Progenitor cell of endocrine pancreas (in vitro differentiated cells): ENCODE data around the gene MTG1. TPM values are rescaled to one million over a fixed set of nuclear protein-coding genes. Genes with fewer than 3 reads are reported as not detected.
"Not testable (repeated sequence)": the region's sequence is repeated elsewhere in the genome, so short reads cannot be mapped to it uniquely, and the experiment has no call there.

Source experiments
- DNase-seq: peaks from one replicate; pipeline ENCODE4 v3.0.0; 2021; ENCODE audit warnings: low spot score; ENCODE audit not compliant: unreplicated experiment
- H3K27ac Mint-ChIP-seq: 2 replicates; pipeline ENCODE4 v1.8.0; 2021; ENCODE audit warnings: mild to moderate bottlenecking, moderate library complexity, mixed read lengths
- H3K27me3 Mint-ChIP-seq: 2 replicates; pipeline ENCODE4 v1.8.0; 2021; ENCODE audit warnings: mixed read lengths
- H3K36me3 Mint-ChIP-seq: 2 replicates; pipeline ENCODE4 v1.8.0; 2022; ENCODE audit warnings: mixed read lengths; ENCODE audit not compliant: insufficient read depth
- H3K4me1 Mint-ChIP-seq: 2 replicates; pipeline ENCODE4 v1.8.0; 2021; ENCODE audit warnings: low read depth, mixed read lengths
- H3K4me3 Mint-ChIP-seq: 2 replicates; pipeline ENCODE4 v1.8.0; 2021; ENCODE audit warnings: low read depth, mild to moderate bottlenecking, moderate library complexity, mixed read lengths
- H3K9me3 Mint-ChIP-seq: 2 replicates; pipeline ENCODE4 v1.8.0; 2021; ENCODE audit warnings: low read depth, mixed read lengths
- total RNA-seq: library from RNA; stranded (reverse); gene quantifications from 2 replicates; pipeline ENCODE4 v1.2.1, GENCODE V29; 2021
- TF ChIP-seq, protein P1 (sequence below): fragments of 200-600 bp; sonication (generic); IDR thresholded peaks from one replicate; pipeline ENCODE4 v1.5.0; 2021; ENCODE audit warnings: antibody characterized with exemption, mild to moderate bottlenecking; ENCODE audit not compliant: unreplicated experiment

Gene MTG1
- total RNA-seq, 1 donor from 2014 or later, result 137 TPM

DNA sequence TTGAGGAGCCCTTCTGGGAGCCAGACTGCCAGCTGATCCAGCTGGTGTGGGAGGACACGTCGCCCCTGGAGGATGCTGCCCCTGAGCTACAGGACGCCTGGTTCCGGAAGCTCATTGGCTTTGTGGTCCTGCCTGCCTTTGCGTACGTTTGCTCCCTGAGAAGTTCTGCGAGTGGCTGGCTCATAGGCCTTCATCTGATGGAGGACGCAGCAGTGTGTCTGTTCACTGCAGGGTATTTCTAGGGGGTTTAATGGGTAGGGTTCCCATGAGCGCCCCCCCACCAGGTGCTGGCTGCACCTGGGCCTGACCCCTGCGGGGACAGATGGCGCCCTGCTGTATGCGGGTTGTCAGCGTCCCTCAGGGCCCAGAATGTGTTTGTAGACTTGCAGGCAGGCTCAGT is 9.9 kb upstream of the MTG1 start:
- Mint-ChIP-seq H3K9me3 (no peaks in the 10 kb centered on the region), H3K4me3 (no peak overlapping the region), H3K27me3 (no peaks in the 10 kb centered on the region), H3K36me3 (peaks cover 6% of the 10 kb centered on the region), H3K4me1 (no peaks in the 10 kb centered on the region), H3K27ac (no peak overlapping the region)
- TF ChIP-seq, protein P1, sequence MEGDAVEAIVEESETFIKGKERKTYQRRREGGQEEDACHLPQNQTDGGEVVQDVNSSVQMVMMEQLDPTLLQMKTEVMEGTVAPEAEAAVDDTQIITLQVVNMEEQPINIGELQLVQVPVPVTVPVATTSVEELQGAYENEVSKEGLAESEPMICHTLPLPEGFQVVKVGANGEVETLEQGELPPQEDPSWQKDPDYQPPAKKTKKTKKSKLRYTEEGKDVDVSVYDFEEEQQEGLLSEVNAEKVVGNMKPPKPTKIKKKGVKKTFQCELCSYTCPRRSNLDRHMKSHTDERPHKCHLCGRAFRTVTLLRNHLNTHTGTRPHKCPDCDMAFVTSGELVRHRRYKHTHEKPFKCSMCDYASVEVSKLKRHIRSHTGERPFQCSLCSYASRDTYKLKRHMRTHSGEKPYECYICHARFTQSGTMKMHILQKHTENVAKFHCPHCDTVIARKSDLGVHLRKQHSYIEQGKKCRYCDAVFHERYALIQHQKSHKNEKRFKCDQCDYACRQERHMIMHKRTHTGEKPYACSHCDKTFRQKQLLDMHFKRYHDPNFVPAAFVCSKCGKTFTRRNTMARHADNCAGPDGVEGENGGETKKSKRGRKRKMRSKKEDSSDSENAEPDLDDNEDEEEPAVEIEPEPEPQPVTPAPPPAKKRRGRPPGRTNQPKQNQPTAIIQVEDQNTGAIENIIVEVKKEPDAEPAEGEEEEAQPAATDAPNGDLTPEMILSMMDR, result no peak
- DNase-seq, result no peak

DNA sequence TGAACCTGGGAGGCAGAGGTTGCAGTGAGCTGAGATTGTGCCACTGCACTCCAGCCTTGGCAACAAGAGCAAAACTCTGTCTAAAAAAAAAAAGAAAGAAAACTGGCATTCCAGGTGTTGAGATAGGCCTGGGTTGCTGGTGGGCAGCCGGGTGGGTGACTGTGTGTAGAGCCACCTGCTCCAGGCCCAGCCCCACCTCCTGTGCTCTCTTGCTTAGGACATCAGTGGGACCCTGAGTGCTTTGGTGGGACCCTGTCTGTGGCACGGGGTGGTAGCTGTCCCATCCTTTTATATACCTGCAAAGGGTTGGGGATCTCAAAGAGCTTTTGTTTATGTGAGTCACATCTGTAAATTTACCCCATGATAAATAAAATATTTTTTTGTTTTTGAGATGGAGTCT is 8.7 kb upstream of the MTG1 start:
- Mint-ChIP-seq H3K36me3 (peaks cover 9% of the 10 kb centered on the region), H3K27me3 (no peaks in the 10 kb centered on the region), H3K27ac (no peak overlapping the region), H3K4me1 (no peaks in the 10 kb centered on the region), H3K4me3 (no peak overlapping the region), H3K9me3 (no peaks in the 10 kb centered on the region)
- no peak for DNase-seq
- TF ChIP-seq, protein P1, result no peak

DNA sequence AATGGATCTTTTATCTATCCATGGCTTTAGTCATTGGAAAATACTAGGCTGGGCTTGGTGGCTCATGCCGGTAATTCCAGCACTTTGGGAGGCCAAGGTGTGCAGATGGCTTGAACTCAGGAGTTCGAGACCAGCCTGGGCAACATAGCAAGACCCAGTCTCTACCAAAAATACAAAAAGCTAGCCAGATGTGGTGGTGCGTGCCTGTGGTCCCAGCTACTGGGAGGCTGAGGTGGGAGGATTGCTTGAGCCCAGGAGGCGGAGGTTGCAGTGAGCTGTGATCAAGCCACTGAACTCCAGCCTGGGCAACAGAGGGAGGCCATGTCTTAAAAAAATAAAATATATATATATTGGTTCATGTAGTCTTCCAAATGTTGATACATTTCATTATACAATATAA is 7.0 kb upstream of the MTG1 start:
- H3K4me1 Mint-ChIP-seq, H3K27me3 Mint-ChIP-seq, H3K9me3 Mint-ChIP-seq, H3K36me3 Mint-ChIP-seq, DNase-seq, H3K27ac Mint-ChIP-seq, H3K4me3 Mint-ChIP-seq: not testable (repeated sequence)

DNA sequence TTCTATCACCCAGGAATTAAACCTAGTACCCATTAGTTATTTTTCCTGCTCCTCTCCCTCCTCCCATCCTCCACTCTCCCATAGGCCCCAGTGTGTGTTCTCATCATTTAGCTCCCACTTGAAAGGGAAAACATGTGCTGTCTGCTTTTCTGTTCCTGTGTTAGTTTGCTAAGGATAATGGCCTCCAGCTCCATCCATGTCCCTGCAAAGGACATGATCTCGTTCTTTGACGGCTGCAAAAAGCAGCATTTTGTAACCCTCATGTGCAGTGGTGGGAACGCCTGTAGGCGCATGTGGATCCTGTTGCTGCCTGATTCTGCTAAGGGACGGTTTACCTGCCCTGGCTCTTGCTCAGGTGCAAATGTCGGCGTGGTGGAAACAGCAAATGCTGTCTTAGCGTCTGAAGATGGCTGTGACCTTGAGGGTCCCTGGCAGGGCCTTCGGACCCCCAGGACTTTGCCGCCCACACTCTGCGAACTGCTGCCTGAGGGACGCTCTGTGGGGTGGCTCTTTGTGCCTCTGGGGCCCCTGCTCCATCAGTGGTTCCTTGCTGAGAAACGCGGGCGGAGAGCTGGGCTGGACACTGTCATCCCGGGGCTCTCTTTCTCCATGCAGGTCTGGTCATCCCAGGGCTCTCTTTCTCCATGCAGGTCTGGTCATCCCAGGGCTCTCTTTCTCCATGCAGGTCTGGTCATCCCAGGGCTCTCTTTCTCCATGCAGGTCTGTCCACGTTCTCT is 5.6 kb upstream of the MTG1 start:
- TF ChIP-seq, protein P1, result no peak
- H3K27me3 Mint-ChIP-seq, result no peaks in the 10 kb centered on the region
- H3K9me3 Mint-ChIP-seq, result no peaks in the 10 kb centered on the region
- no peak for DNase-seq
- H3K4me1 Mint-ChIP-seq, result no peaks in the 10 kb centered on the region
- H3K27ac Mint-ChIP-seq, result no peak overlapping the region
- peaks cover 9% of the 10 kb centered on the region for H3K36me3 Mint-ChIP-seq
- no peak overlapping the region for H3K4me3 Mint-ChIP-seq

DNA sequence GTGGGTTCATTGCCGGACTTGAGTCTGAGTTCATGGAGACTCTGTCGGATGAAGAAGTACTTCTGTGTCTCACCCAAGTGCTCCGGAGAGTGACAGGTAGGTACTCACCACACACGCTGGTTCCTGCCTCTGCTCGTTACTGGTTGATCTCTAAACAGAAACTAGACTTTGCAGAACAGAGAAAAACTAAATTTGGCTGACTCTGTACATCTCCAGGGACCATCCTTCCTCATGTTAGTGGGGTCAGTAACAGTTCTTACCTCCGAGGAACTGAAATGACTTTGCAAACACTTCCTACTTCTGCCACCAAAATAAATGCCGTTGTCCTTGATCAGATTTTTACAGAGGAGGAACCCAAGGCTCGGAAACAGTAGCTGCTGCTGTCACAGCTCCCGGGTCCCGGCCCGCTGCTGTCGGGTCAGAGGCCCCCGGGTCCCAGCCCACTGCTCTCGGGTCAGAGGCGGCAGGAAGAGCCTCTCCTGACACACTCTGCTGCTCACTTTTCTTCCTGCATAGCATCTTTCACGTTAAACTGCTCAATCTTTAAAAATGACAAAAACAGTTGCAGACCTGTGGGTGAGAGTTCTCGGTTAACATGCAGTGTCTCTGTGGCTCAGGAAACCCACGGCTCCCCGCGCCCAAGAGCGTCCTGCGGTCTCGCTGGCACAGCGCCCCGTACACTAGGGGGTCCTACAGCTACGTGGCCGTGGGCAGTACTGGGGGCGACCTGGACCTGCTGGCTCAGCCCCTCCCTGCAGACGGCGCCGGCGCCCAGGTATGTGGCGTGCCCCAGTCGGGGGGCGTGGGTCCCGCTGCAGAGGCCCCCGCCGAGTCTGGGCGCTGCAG is 4.8 kb upstream of the MTG1 start:
- H3K4me3 Mint-ChIP-seq, result no peak overlapping the region

More for the DNA sequence above, 4.8 kb upstream of the MTG1 start:
- DNase-seq, result no peak
- TF ChIP-seq, protein P1, result no peak
- H3K9me3 Mint-ChIP-seq, result no peaks in the 10 kb centered on the region
- H3K27me3 Mint-ChIP-seq, result no peaks in the 10 kb centered on the region
- no peaks in the 10 kb centered on the region for H3K4me1 Mint-ChIP-seq
- no peak overlapping the region for H3K27ac Mint-ChIP-seq
- H3K36me3 Mint-ChIP-seq, result peaks cover 9% of the 10 kb centered on the region
